GM12878 (cell line): Measurements from ENCODE around the gene SLC36A4. TPM values are rescaled to one million over a fixed set of nuclear protein-coding genes. Genes with fewer than 3 reads are reported as not detected.

ENCODE experiments used
- CREB1 ChIP-seq: IDR thresholded peaks from 2 replicates; pipeline ENCODE4 v1.6.1; 2012; ENCODE audit warnings: low read depth, mild to moderate bottlenecking, inconsistent platforms
- HCFC1 ChIP-seq: fragments of 150-350 bp; IDR thresholded peaks from 2 replicates; pipeline ENCODE4 v1.6.1; 2014; ENCODE audit warnings: low read length
- HDAC2 ChIP-seq: fragments of 200-600 bp; sonication (generic); IDR thresholded peaks from 2 replicates; pipeline ENCODE4 v1.6.1; 2017
- MTA2 ChIP-seq: fragments of 450-650 bp; IDR thresholded peaks from 2 replicates; pipeline ENCODE4 v1.6.1; 2016; ENCODE audit warnings: low read depth, mild to moderate bottlenecking, moderate library complexity
- PAX8 ChIP-seq: fragments of 450-650 bp; IDR thresholded peaks from 2 replicates; pipeline ENCODE4 v1.6.1; 2017; ENCODE audit warnings: mild to moderate bottlenecking, moderate library complexity
- RAD21 ChIP-seq: IDR thresholded peaks from 2 replicates; pipeline ENCODE4 v1.6.1; 2011; ENCODE audit warnings: mild to moderate bottlenecking, low read depth, low read length, moderate library complexity; ENCODE audit not compliant: insufficient read depth
- SMAD1 ChIP-seq: fragments of 450-650 bp; IDR thresholded peaks from 2 replicates; pipeline ENCODE4 v1.6.1; 2018; ENCODE audit warnings: mild to moderate bottlenecking, low read depth; ENCODE audit not compliant: partially characterized antibody
- SUZ12 ChIP-seq: fragments of 200-600 bp; sonication (generic); IDR thresholded peaks from one replicate; pipeline ENCODE4 v1.6.1; 2018; ENCODE audit warnings: antibody characterized with exemption, mild to moderate bottlenecking; ENCODE audit not compliant: unreplicated experiment
- TAF1 ChIP-seq: IDR thresholded peaks from 2 replicates; pipeline ENCODE4 v1.6.1; 2011; ENCODE audit warnings: mild to moderate bottlenecking, low read depth, low read length, borderline replicate concordance
- TARDBP ChIP-seq: IDR thresholded peaks from 2 replicates; pipeline ENCODE4 v1.6.1; 2016; ENCODE audit warnings: borderline replicate concordance
- TBL1XR1 ChIP-seq: IDR thresholded peaks from 2 replicates; pipeline ENCODE4 v1.6.1; 2012; ENCODE audit warnings: low read depth, low read length, improper control_type of control experiment
- USF2 ChIP-seq: IDR thresholded peaks from 2 replicates; pipeline ENCODE4 v1.6.1; 2011; ENCODE audit warnings: low read depth, low read length, improper control_type of control experiment, borderline replicate concordance
- ZBED1 ChIP-seq: IDR thresholded peaks from 2 replicates; pipeline ENCODE4 v1.6.1; 2016; ENCODE audit warnings: borderline replicate concordance
- polyA plus RNA-seq, 11 experiments: library from polyadenylated mRNA; depleted of rRNA in 4 of 11; unstranded in 6 of 11; stranded (reverse) in 5 of 11; fragments of >200 nt; fragmentation: Nextera tagmentation in 4 of 11; fragmentation: Illumina TruSeq in 1 of 11; extraction: Ambion mirVana in 4 of 11; extraction: Trizol in 1 of 11; gene quantifications; 1 replicate in 1 of 11; 2 replicates in 10 of 11; pipeline versions ENCODE4 v1.2.1 to v1.2.3, GENCODE V29; 2011 to 2016; ENCODE audit warnings: inconsistent platforms in 2 of 11, missing spikeins in 2 of 11, low read depth in 1 of 11
- total RNA-seq, 4 experiments: library from RNA; depleted of rRNA in 3 of 4; stranded (reverse); fragments of >200 nt in 3 of 4; fragmentation: Illumina TruSeq in 1 of 4; extraction: Trizol in 1 of 4; gene quantifications; 2 replicates each; pipeline versions ENCODE4 v1.2.1 to v1.2.3, GENCODE V29; 2013 to 2021
- TF ChIP-seq, protein P1 (sequence below): fragments of 450-650 bp; IDR thresholded peaks from 2 replicates; pipeline ENCODE4 v1.6.1; 2017; ENCODE audit warnings: mild to moderate bottlenecking, low read depth, inconsistent platforms; ENCODE audit not compliant: poor library complexity, severe bottlenecking

Gene SLC36A4
- total and polyA plus RNA-seq, 10 of the 15 experiments (the other 5 are each of a cell fraction or from before 2014, with no cell fraction given), result 1.4 to 12.5 (median 5.2) TPM

DNA sequence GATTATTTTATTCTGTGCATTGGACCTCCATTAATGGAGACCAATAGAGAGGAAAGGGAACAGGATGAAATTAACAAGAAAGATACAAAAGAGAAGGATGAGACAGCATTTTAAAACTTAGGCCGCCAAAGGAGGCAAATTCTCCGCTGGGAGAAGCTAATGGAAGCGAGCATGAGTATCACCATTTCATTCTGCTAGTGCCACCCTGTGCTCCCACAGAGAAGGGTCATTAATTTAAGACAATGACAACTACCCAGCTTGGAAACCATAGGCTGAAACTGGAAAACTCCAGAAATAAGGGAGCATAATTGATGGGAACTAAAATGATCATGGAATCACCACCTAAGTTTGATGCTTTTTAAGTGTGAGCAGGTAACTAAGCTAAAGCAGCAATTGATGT is 69.2 kb downstream of the SLC36A4 start (continued):
- TF ChIP-seq ZBED1 (no peak), PAX8 (no peak), SMAD1 (no peak), USF2 (no peak), CREB1 (no peak), MTA2 (no peak), RAD21 (no peak), TAF1 (no peak), TARDBP (no peak), HCFC1 (no peak), TBL1XR1 (no peak), SUZ12 (no peak), HDAC2 (no peak)
- TF ChIP-seq, protein P1, sequence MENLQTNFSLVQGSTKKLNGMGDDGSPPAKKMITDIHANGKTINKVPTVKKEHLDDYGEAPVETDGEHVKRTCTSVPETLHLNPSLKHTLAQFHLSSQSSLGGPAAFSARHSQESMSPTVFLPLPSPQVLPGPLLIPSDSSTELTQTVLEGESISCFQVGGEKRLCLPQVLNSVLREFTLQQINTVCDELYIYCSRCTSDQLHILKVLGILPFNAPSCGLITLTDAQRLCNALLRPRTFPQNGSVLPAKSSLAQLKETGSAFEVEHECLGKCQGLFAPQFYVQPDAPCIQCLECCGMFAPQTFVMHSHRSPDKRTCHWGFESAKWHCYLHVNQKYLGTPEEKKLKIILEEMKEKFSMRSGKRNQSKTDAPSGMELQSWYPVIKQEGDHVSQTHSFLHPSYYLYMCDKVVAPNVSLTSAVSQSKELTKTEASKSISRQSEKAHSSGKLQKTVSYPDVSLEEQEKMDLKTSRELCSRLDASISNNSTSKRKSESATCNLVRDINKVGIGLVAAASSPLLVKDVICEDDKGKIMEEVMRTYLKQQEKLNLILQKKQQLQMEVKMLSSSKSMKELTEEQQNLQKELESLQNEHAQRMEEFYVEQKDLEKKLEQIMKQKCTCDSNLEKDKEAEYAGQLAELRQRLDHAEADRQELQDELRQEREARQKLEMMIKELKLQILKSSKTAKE, result no peak
